CD14-positive monocyte (primary cell): ENCODE data around the gene C19orf67. TPM values are rescaled to one million over a fixed set of nuclear protein-coding genes. Genes with fewer than 3 reads are reported as not detected.

ENCODE experiments used
- DNase-seq, 3 donors: peaks; one replicate each; pipeline ENCODE4 v3.0.0-alpha.2; 2011 to 2022
- H2AFZ ChIP-seq: 2 replicates; pipeline ENCODE4 v1.6.0; 2012; ENCODE audit warnings: mild to moderate bottlenecking, low read depth, low read length, inconsistent platforms; ENCODE audit not compliant: insufficient read depth, poor library complexity, severe bottlenecking
- H3K27ac ChIP-seq, 2 donors: 1 replicate in 1 of 2; 2 replicates in 1 of 2; pipeline ENCODE4 v1.5.1; 2012 to 2013; ENCODE audit warnings: low read length in 2 of 2, control low read depth in 1 of 2, inconsistent platforms in 1 of 2, low read depth in 1 of 2, mild to moderate bottlenecking in 1 of 2
- H3K27me3 ChIP-seq, 2 donors: one replicate each; pipeline versions ENCODE4 v1.6.0 to v1.6.1; 2011 to 2013; ENCODE audit warnings: low read length in 2 of 2; ENCODE audit not compliant: control insufficient read depth in 2 of 2, insufficient read depth in 2 of 2
- H3K36me3 ChIP-seq, 2 donors: replicated peaks in 1 of 2; 1 replicate in 1 of 2; 2 replicates in 1 of 2; pipeline versions ENCODE4 v1.5.1 to v1.6.1; 2012 to 2013; ENCODE audit warnings: low read length in 2 of 2, control low read depth in 1 of 2, inconsistent platforms in 1 of 2, mild to moderate bottlenecking in 1 of 2; ENCODE audit not compliant: insufficient read depth in 2 of 2, control insufficient read depth in 1 of 2
- H3K4me1 ChIP-seq, 2 donors: 1 replicate in 1 of 2; 2 replicates in 1 of 2; pipeline versions ENCODE4 v1.5.1 to v1.6.1; 2012 to 2013; ENCODE audit warnings: low read length in 2 of 2, control low read depth in 1 of 2, inconsistent platforms in 1 of 2, mild to moderate bottlenecking in 1 of 2, moderate library complexity in 1 of 2; ENCODE audit not compliant: insufficient read depth in 2 of 2, control insufficient read depth in 1 of 2
- H3K4me2 ChIP-seq: replicated peaks from 2 replicates; pipeline ENCODE3; 2012; ENCODE audit warnings: low read length, moderate library complexity, mild to moderate bottlenecking; ENCODE audit not compliant: poor library complexity, severe bottlenecking; ENCODE audit errors: extremely low read depth
- H3K4me3 ChIP-seq, 3 experiments: fragments of 200-600 bp in 1 of 3; sonication (generic) in 1 of 3; replicated peaks in 1 of 3; 1 replicate in 2 of 3; 2 replicates in 1 of 3; pipeline ENCODE4 v1.5.1; 2011 to 2013; ENCODE audit warnings: low read length in 3 of 3, mild to moderate bottlenecking in 3 of 3, control low read depth in 2 of 3, low read depth in 2 of 3, inconsistent platforms in 1 of 3, moderate library complexity in 1 of 3
- H3K79me2 ChIP-seq: 2 replicates; pipeline ENCODE4 v1.6.0; 2012; ENCODE audit warnings: mild to moderate bottlenecking, control low read depth, inconsistent platforms, low read length, moderate library complexity; ENCODE audit not compliant: insufficient read depth
- H3K9ac ChIP-seq: 2 replicates; pipeline ENCODE4 v1.6.0; 2017; ENCODE audit warnings: low read length, mild to moderate bottlenecking; ENCODE audit not compliant: insufficient read depth, poor library complexity, severe bottlenecking
- H3K9me3 ChIP-seq, 2 donors: replicated peaks in 1 of 2; 1 replicate in 1 of 2; 2 replicates in 1 of 2; pipeline versions ENCODE4 v1.5.1 to v1.6.1; 2012 to 2013; ENCODE audit warnings: low read length in 2 of 2, control low read depth in 1 of 2; ENCODE audit not compliant: control insufficient read depth in 1 of 2, insufficient read depth in 1 of 2
- H4K20me1 ChIP-seq: 2 replicates; pipeline ENCODE4 v1.6.0; 2012; ENCODE audit warnings: mild to moderate bottlenecking, low read length, control low read depth, moderate library complexity; ENCODE audit not compliant: insufficient read depth
- H3K27ac Mint-ChIP-seq, 7 donors: one replicate each; pipeline ENCODE4 v1.8.0; 2020; ENCODE audit warnings: mild to moderate bottlenecking in 7 of 7, mixed read lengths in 7 of 7, moderate library complexity in 6 of 7, inconsistent platforms in 2 of 7
- H3K27me3 Mint-ChIP-seq, 3 donors: one replicate each; pipeline ENCODE4 v1.8.0; 2021 to 2022; ENCODE audit warnings: low read depth in 3 of 3, mild to moderate bottlenecking in 3 of 3, mixed read lengths in 3 of 3, moderate library complexity in 3 of 3, inconsistent platforms in 1 of 3
- H3K36me3 Mint-ChIP-seq, 2 donors: one replicate each; pipeline ENCODE4 v1.8.0; 2020; ENCODE audit warnings: mixed read lengths in 2 of 2, inconsistent platforms in 1 of 2, mild to moderate bottlenecking in 1 of 2
- H3K4me1 Mint-ChIP-seq: one replicate; pipeline ENCODE4 v1.8.0; 2020; ENCODE audit warnings: mild to moderate bottlenecking, mixed read lengths
- H3K4me3 Mint-ChIP-seq, 2 donors: one replicate each; pipeline ENCODE4 v1.8.0; 2020; ENCODE audit warnings: mild to moderate bottlenecking in 2 of 2, mixed read lengths in 2 of 2, moderate library complexity in 1 of 2
- H3K9me3 Mint-ChIP-seq, 7 donors: one replicate each; pipeline ENCODE4 v1.8.0; 2020 to 2022; ENCODE audit warnings: mixed read lengths in 7 of 7, mild to moderate bottlenecking in 6 of 7, moderate library complexity in 6 of 7, inconsistent platforms in 2 of 7
- WGBS: methylation state at CpG from one replicate; pipeline ENCODE4 v1.1.5; 2013; ENCODE audit warnings: missing lambda C conversion rate; ENCODE audit not compliant: insufficient coverage; 5-methylcytosine and 5-hydroxymethylcytosine counted together
- intact Hi-C, 2 donors: fragments of 100-400 bp; cut with micrococcal nuclease; formaldehyde crosslinking; loops; one replicate each; pipeline versions ENCODE4 v1.15.0 to v1.15.1; 2023
- polyA plus RNA-seq, 3 donors: library from polyadenylated mRNA; depleted of rRNA in 1 of 3; unstranded in 2 of 3; stranded (reverse) in 1 of 3; fragments of 300-500 nt in 2 of 3; fragments of >200 nt in 1 of 3; fragmentation: Illumina TruSeq in 2 of 3; gene quantifications; 1 replicate in 2 of 3; 2 replicates in 1 of 3; pipeline ENCODE4 v1.2.3, GENCODE V29; 2012 to 2021
- TF ChIP-seq, protein P1 (sequence below): fragments of 200-600 bp; IDR thresholded peaks from one replicate; pipeline ENCODE4 v1.8.0; 2022; ENCODE audit warnings: antibody characterized with exemption, mild to moderate bottlenecking

The C19orf67 gene
- polyA plus RNA-seq, 3 donors: not detected

DNA sequence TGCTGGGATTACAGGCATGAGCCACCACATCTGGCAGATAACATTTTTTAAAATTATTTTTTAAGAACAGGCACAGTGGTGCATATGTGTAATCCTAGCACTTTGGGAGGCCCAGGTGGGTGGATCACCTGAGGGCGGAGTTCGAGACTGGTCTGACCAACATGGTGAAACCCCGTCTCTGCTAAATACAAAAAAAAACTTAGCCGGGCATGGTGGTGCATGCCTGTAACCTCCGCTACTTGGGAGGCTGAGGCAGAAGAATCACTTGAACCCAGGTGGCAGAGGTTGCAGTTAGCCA is 23.1 kb downstream of the C19orf67 start:
- H3K27me3 Mint-ChIP-seq: peaks cover 31 to 48% (median 45%) of the 10 kb centered on the region in 3 donors
- no peak overlapping the region for H3K9ac ChIP-seq
- H3K4me1 Mint-ChIP-seq: peaks cover 18% of the 10 kb centered on the region
- 93% methylated on average over 5 of the region's 5 CpGs for WGBS
- H2AFZ ChIP-seq: no peak overlapping the region
- no peaks in the 10 kb centered on the region for H3K79me2 ChIP-seq
- DNase-seq: no peak
- TF ChIP-seq, protein P1, sequence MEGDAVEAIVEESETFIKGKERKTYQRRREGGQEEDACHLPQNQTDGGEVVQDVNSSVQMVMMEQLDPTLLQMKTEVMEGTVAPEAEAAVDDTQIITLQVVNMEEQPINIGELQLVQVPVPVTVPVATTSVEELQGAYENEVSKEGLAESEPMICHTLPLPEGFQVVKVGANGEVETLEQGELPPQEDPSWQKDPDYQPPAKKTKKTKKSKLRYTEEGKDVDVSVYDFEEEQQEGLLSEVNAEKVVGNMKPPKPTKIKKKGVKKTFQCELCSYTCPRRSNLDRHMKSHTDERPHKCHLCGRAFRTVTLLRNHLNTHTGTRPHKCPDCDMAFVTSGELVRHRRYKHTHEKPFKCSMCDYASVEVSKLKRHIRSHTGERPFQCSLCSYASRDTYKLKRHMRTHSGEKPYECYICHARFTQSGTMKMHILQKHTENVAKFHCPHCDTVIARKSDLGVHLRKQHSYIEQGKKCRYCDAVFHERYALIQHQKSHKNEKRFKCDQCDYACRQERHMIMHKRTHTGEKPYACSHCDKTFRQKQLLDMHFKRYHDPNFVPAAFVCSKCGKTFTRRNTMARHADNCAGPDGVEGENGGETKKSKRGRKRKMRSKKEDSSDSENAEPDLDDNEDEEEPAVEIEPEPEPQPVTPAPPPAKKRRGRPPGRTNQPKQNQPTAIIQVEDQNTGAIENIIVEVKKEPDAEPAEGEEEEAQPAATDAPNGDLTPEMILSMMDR: no peak
- H3K4me2 ChIP-seq: no peak overlapping the region
- no peak overlapping the region for H3K4me3 Mint-ChIP-seq
- H3K27ac Mint-ChIP-seq: no peak overlapping the region
- intact Hi-C loops: no loop called here
- H3K27ac ChIP-seq: no peak overlapping the region
- peaks cover 4% of the 10 kb centered on the region in 2 donors for H3K36me3 Mint-ChIP-seq
- peaks cover 6 to 9% of the 10 kb centered on the region in 2 donors for H3K4me1 ChIP-seq
- H3K9me3 ChIP-seq: peaks cover 0 to 3% of the 10 kb centered on the region in 2 donors
- peaks cover 0 to 12% (median 1%) of the 10 kb centered on the region in 7 donors for H3K9me3 Mint-ChIP-seq
- H3K36me3 ChIP-seq: no peaks in the 10 kb centered on the region
- no peak overlapping the region for H3K4me3 ChIP-seq
- no peaks in the 10 kb centered on the region for H4K20me1 ChIP-seq
- H3K27me3 ChIP-seq: peaks cover 16 to 36% of the 10 kb centered on the region in 2 donors

DNA sequence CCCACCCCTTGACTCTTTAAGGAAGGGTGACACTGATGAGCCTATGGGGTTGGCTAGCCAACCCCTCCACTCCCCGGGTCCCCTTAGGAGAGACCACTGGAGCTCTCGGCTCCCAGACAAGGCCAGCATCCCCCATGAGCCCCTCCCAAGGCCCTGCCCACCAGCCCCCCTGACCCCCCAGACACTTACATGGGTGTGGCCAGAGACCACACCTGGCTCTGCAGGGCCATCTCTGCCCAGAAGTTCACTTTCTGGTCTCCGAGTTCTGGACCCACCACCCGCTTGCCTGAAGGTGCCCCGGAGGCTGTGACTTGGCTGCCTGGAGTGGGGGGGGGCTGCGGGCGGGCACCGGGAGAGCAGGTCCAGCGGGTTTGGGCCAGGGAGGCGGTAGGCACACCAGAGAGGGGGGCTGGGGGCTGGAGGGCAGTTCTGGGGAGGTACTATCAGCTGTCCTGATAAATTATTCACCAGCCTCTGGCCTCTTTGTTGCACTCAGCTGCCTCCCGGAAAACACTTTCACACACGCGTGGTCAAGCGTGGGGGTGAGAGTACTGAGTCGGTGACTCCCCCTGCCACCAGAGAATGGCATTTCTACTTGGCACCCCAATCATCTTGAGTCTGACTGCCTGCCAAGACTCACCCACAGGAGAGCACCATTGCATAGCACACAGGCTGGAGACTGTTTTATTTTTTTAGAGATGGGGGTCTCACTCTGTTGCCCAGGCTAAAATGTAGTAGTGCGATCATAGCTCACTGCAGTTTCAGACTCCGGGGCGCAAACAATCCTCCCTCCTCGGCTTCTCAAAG is 23.6 kb downstream of the C19orf67 start, which contains the start of gene PALM3:
Gene PALM3 (minus strand): TSS at position 326 of the 807 bp plus-strand sequence. CDS start 96 bp downstream, at position 230.
- Mint-ChIP-seq H3K27me3 (peaks cover 35 to 53% (median 49%) of the 10 kb centered on the region in 3 donors), H3K27ac (peak within 1 kb of the TSS in 2 of 7 donors; percentile 38 to 61), H3K36me3 (peaks cover 4 to 5% of the 10 kb centered on the region in 2 donors), H3K4me1 (peaks cover 20% of the 10 kb centered on the region), H3K9me3 (peaks cover 0 to 12% (median 1%) of the 10 kb centered on the region in 7 donors), H3K4me3 (no peak within 1 kb of the TSS)
- Histone ChIP-seq H2AFZ (no peak within 1 kb of the TSS), H3K79me2 (no peaks in the 10 kb centered on the region), H3K4me3 (no peak within 1 kb of the TSS), H3K4me1 (peaks cover 6 to 9% of the 10 kb centered on the region in 2 donors), H3K36me3 (no peaks in the 10 kb centered on the region), H3K4me2 (no peak within 1 kb of the TSS), H3K27ac (no peak within 1 kb of the TSS), H4K20me1 (no peaks in the 10 kb centered on the region), H3K9ac (no peak within 1 kb of the TSS), H3K9me3 (peaks cover 0 to 3% of the 10 kb centered on the region in 2 donors), H3K27me3 (peaks cover 16 to 40% of the 10 kb centered on the region in 2 donors)
- intact Hi-C loops: no loop called here
- TF ChIP-seq, protein P1: no peak
- DNase-seq: no peak
- WGBS: 86% methylated on average over 13 of the region's 19 CpGs
